Ovary (tissue), 9 donors: Measurements from ENCODE around the gene LEMD1. TPM values are rescaled to one million over a fixed set of nuclear protein-coding genes. Genes with fewer than 3 reads are reported as not detected.

Experiments used
- DNase-seq, 5 donors: peaks; one replicate each; pipeline ENCODE4 v3.0.0-alpha.2; 2019 to 2020
- H3K27ac ChIP-seq, 2 donors: fragments of 200-600 bp; one replicate each; pipeline versions ENCODE4 v1.5.1 to v1.8.0; 2019 to 2022
- H3K27me3 ChIP-seq: fragments of 200-600 bp; one replicate; pipeline ENCODE4 v1.8.0; 2022
- H3K36me3 ChIP-seq: fragments of 200-600 bp; sonication (generic); one replicate; pipeline ENCODE4 v1.5.1; 2019
- H3K4me1 ChIP-seq: one replicate; pipeline ENCODE4 v1.8.1; 2013; ENCODE audit warnings: mild to moderate bottlenecking, moderate library complexity; ENCODE audit not compliant: insufficient read depth
- H3K4me3 ChIP-seq: fragments of 200-600 bp; sonication (generic); one replicate; pipeline ENCODE4 v1.5.1; 2017
- H3K9me3 ChIP-seq, 2 donors: fragments of 200-600 bp in 1 of 2; sonication (generic) in 1 of 2; one replicate each; pipeline versions ENCODE4 v1.5.1 to v1.8.1; 2013 to 2019; ENCODE audit warnings: mild to moderate bottlenecking in 1 of 2, moderate library complexity in 1 of 2
- CTCF ChIP-seq, 3 donors: fragments of 450-650 bp in 2 of 3; fragments of 200-600 bp in 1 of 3; IDR thresholded peaks; one replicate each; pipeline versions ENCODE4 v1.5.1 to v1.8.0; 2016 to 2022; ENCODE audit warnings: antibody characterized with exemption in 3 of 3, mild to moderate bottlenecking in 1 of 3
- EP300 ChIP-seq: sonication (generic); formaldehyde crosslinking; IDR thresholded peaks from one replicate; pipeline ENCODE4 v1.6.1; 2017; ENCODE audit warnings: antibody characterized with exemption
- POLR2A ChIP-seq: fragments of 450-650 bp; IDR thresholded peaks from one replicate; pipeline ENCODE4 v1.6.1; 2017; ENCODE audit warnings: antibody characterized with exemption, mild to moderate bottlenecking, moderate library complexity
- WGBS, 3 donors: extraction: QIAGEN DNeasy Blood & Tissue Kit in 1 of 3; methylation state at CpG; one replicate each; pipeline versions ENCODE4 v1.1.5 to v1.1.7; 2013 to 2017; 5-methylcytosine and 5-hydroxymethylcytosine counted together
- intact Hi-C, 4 donors: fragments of 100-400 bp; cut with DNase I; formaldehyde crosslinking; loops; one replicate each; pipeline versions ENCODE4 v1.11.0 to v1.15.1; 2022 to 2023
- polyA plus RNA-seq, 2 donors: library from polyadenylated mRNA; stranded (reverse); fragments of 200-250 nt in 1 of 2; fragments of 350-450 nt in 1 of 2; fragmentation: Illumina TruSeq in 1 of 2; extraction: RNeasy Lipid Tissue Mini Kit (QIAGEN cat#74804) in 1 of 2; gene quantifications; one replicate each; pipeline ENCODE4 v1.2.3, GENCODE V29; 2013 to 2014
- total RNA-seq, 7 donors: library from RNA; depleted of rRNA in 2 of 7; stranded (reverse); fragments of >200 nt in 2 of 7; fragmentation: NEBNext Ultra II Directional in 3 of 7; extraction: Animal tissue kit (Norgen Biotek cat#: 25700) in 3 of 7; gene quantifications; one replicate each; pipeline versions ENCODE4 v1.1.0 to v1.2.4, GENCODE V29; 2016 to 2023
- donor health status: DM: no; HTN: no; CAD: no; lungs with moderate emphysema.
- donor health status: DM: no; HTN: no; CAD: no.
- donor health status: Bipolar disorder and iron deficiency.
- donor health status: DM: yes; HTN: yes; CAD: no.
- donor health status: DM: no; HTN: no; CAD: no.
- donor health status: DM: yes; HTN: yes; CAD: no.

LEMD1 gene
- total and polyA plus RNA-seq, 9 donors, result 0.43 to 7.0 (median 0.97) TPM; not detected in 1

- peaks cover 21% of the 10 kb centered on the region for H3K4me1 ChIP-seq
- TF ChIP-seq EP300 (no peak), POLR2A (no peak), CTCF (IDR thresholded peaks at IDR 0.05) (no peak)
- WGBS, 3 donors, result 87 to 92% (median 91%) methylated on average over 6 of the region's 6 CpGs
- no peak overlapping the region for H3K4me3 ChIP-seq
- H3K9me3 ChIP-seq, result no peaks in the 10 kb centered on the region
- no peaks in the 10 kb centered on the region for H3K36me3 ChIP-seq
- H3K27ac ChIP-seq, result peak overlapping the region in 1 of 2 donors; percentile 16
- intact Hi-C loops, result no loop called here
- H3K27me3 ChIP-seq, result no peaks in the 10 kb centered on the region
- no peak for DNase-seq
Observed at GRCh38 chr1:205441318-205441633, 19.4 kb upstream of the LEMD1 start.

GRCh38 chr1:205440476-205441317 lies 18.8 kb upstream of the LEMD1 start:
- WGBS, 3 donors, result 65 to 70% (median 70%) methylated on average over 15 of the region's 15 CpGs
- peak overlapping the region in 1 of 2 donors; percentile 16 for H3K27ac ChIP-seq
- H3K27me3 ChIP-seq, result no peaks in the 10 kb centered on the region
- H3K4me1 ChIP-seq, result peaks cover 21% of the 10 kb centered on the region
- TF ChIP-seq CTCF (IDR thresholded peaks at IDR 0.05) (no peak), EP300 (no peak), POLR2A (no peak)
- no peak overlapping the region for H3K4me3 ChIP-seq
- DNase-seq, result peak in 4 of 5 donors; percentile 57 to 70 (median 68)
- H3K36me3 ChIP-seq, result no peaks in the 10 kb centered on the region
- H3K9me3 ChIP-seq, result no peaks in the 10 kb centered on the region
- intact Hi-C loops, result no loop called here

GRCh38 chr1:205440121-205440475 lies 18.2 kb upstream of the LEMD1 start:
- no peak overlapping the region for H3K4me3 ChIP-seq
- WGBS, 3 donors, result 71 to 81% (median 75%) methylated on average over 5 of the region's 5 CpGs
- H3K27me3 ChIP-seq, result no peaks in the 10 kb centered on the region
- H3K27ac ChIP-seq, result peak overlapping the region in 1 of 2 donors; percentile 16
- no peaks in the 10 kb centered on the region for H3K9me3 ChIP-seq
- DNase-seq, result peak in 1 of 5 donors; percentile 12
- peaks cover 20% of the 10 kb centered on the region for H3K4me1 ChIP-seq
- no peaks in the 10 kb centered on the region for H3K36me3 ChIP-seq
- TF ChIP-seq CTCF (IDR thresholded peaks at IDR 0.05) (no peak), EP300 (no peak), POLR2A (no peak)
- intact Hi-C loops, result no loop called here

- Histone ChIP-seq H3K27me3 (no peaks in the 10 kb centered on the region), H3K27ac (peak overlapping the region; percentile 27 to 31), H3K9me3 (no peaks in the 10 kb centered on the region), H3K4me1 (peaks cover 12% of the 10 kb centered on the region), H3K4me3 (no peak overlapping the region), H3K36me3 (no peaks in the 10 kb centered on the region)
- peak; percentile 67 to 90 (median 86) for TF ChIP-seq CTCF (IDR thresholded peaks at IDR 0.05)
- TF ChIP-seq POLR2A, result no peak
- DNase-seq, result peak; percentile 91 to 93 (median 91)
- 38 to 42% (median 39%) methylated on average over 13 of the region's 13 CpGs for WGBS, 3 donors
- intact Hi-C loops, result loop anchor here in 3 of 4 donors (5.0 to 10.0 kb wide), 4 partner anchors 44 to 166 kb away; partner anchors contain the start of gene KLHDC8A (in 2 of the 3)
Observed at GRCh38 chr1:205438213-205439158, 16.6 kb upstream of the LEMD1 start.
